KMS-11 (cell line): ENCODE results near the gene FRMPD4.

Experiments
- H2AFZ ChIP-seq: fragments of 200-600 bp; sonication (generic); 2 replicates; pipeline ENCODE4 v1.6.1; 2016; ENCODE audit warnings: antibody characterized with exemption, mixed run types, low read depth
- H3K27ac ChIP-seq: fragments of 200-600 bp; sonication (generic); 2 replicates; pipeline ENCODE4 v1.6.1; 2016; ENCODE audit warnings: mild to moderate bottlenecking, mixed run types
- H3K27me3 ChIP-seq: fragments of 200-600 bp; sonication (generic); 2 replicates; pipeline ENCODE4 v1.6.1; 2017; ENCODE audit warnings: mild to moderate bottlenecking, low read depth, mixed run types, moderate library complexity; ENCODE audit not compliant: insufficient read depth
- H3K36me3 ChIP-seq: fragments of 200-600 bp; sonication (generic); 2 replicates; pipeline ENCODE4 v1.6.1; 2017; ENCODE audit warnings: mild to moderate bottlenecking, mixed run types; ENCODE audit not compliant: insufficient read depth
- H3K4me1 ChIP-seq: fragments of 200-600 bp; sonication (generic); 2 replicates; pipeline ENCODE4 v1.6.1; 2016; ENCODE audit warnings: mild to moderate bottlenecking, low read depth, mixed run types; ENCODE audit not compliant: poor library complexity, severe bottlenecking
- H3K4me2 ChIP-seq: fragments of 200-600 bp; sonication (generic); 2 replicates; pipeline ENCODE4 v1.7.0; 2016; ENCODE audit warnings: mild to moderate bottlenecking, mixed run types
- H3K4me3 ChIP-seq: fragments of 200-600 bp; sonication (generic); IDR thresholded peaks from 2 replicates; pipeline ENCODE4 v1.6.1; 2017; ENCODE audit warnings: low read depth, low read length, mixed read lengths; ENCODE audit not compliant: insufficient read depth
- H3K79me2 ChIP-seq: fragments of 200-600 bp; sonication (generic); 2 replicates; pipeline ENCODE4 v1.6.1; 2016; ENCODE audit warnings: low read depth, mixed run types; ENCODE audit not compliant: insufficient read depth
- H3K9ac ChIP-seq: fragments of 200-600 bp; sonication (generic); 2 replicates; pipeline ENCODE4 v1.6.1; 2016; ENCODE audit warnings: mild to moderate bottlenecking, mixed run types
- H4K20me1 ChIP-seq: fragments of 200-600 bp; sonication (generic); 2 replicates; pipeline ENCODE4 v1.6.1; 2016; ENCODE audit warnings: mild to moderate bottlenecking, mixed run types; ENCODE audit not compliant: insufficient read depth
- TF ChIP-seq, protein P1 (sequence below): fragments of 200-600 bp; sonication (generic); conservative IDR thresholded peaks from 2 replicates; pipeline ENCODE4 v1.6.1; 2017; ENCODE audit warnings: low read depth, mild to moderate bottlenecking, antibody characterized with exemption, low read length, moderate library complexity, mixed read lengths

The FRMPD4 gene

DNA sequence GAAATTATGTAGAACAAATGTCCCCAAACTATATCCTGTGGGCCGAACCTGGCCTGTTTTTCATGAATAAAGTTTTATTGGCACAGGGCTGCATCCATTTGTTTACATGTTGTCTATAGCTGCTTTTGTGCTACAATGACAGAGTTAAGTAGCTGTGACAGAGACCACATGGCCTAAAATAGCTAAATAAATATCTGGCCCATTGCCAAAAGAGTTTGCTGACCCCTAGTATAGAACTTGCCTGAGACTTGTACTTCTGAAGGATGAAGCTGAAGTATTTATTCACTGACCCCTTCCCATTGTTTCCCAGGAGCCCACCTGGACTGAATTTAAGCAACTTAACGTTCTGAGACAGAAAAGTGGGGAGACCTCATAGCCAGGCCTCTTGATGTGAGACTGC lies 325.6 kb downstream of the FRMPD4 start:
- no peaks in the 10 kb centered on the region for H3K36me3 ChIP-seq
- H3K27ac ChIP-seq: no peak overlapping the region
- TF ChIP-seq, protein P1, sequence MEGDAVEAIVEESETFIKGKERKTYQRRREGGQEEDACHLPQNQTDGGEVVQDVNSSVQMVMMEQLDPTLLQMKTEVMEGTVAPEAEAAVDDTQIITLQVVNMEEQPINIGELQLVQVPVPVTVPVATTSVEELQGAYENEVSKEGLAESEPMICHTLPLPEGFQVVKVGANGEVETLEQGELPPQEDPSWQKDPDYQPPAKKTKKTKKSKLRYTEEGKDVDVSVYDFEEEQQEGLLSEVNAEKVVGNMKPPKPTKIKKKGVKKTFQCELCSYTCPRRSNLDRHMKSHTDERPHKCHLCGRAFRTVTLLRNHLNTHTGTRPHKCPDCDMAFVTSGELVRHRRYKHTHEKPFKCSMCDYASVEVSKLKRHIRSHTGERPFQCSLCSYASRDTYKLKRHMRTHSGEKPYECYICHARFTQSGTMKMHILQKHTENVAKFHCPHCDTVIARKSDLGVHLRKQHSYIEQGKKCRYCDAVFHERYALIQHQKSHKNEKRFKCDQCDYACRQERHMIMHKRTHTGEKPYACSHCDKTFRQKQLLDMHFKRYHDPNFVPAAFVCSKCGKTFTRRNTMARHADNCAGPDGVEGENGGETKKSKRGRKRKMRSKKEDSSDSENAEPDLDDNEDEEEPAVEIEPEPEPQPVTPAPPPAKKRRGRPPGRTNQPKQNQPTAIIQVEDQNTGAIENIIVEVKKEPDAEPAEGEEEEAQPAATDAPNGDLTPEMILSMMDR: no peak
- H3K4me2 ChIP-seq: no peak overlapping the region
- no peaks in the 10 kb centered on the region for H4K20me1 ChIP-seq
- H3K27me3 ChIP-seq: no peaks in the 10 kb centered on the region
- H3K79me2 ChIP-seq: no peaks in the 10 kb centered on the region
- no peak overlapping the region for H3K4me3 ChIP-seq
- H3K9ac ChIP-seq: no peak overlapping the region
- H3K4me1 ChIP-seq: no peaks in the 10 kb centered on the region
- H2AFZ ChIP-seq: no peak overlapping the region

DNA sequence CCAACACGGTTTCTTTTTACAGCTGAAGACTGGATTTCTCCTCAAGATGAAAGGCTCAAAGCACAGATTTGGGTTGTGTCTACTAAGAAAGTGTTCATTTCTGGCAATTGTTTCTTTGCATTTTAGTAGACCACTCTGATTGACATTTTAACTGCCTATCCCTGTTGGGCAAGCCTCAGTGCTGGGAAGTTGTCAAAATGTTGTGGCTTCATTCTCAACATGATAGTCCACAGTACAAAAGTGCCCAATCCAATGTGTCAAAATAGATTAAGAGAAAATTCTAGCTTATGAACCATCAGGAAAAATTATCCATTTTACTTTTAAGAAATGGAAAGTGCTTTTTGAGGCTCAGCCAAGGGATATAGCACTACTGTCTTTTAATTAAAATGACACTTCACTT lies 329.0 kb downstream of the FRMPD4 start:
- Histone ChIP-seq H3K79me2 (no peaks in the 10 kb centered on the region), H4K20me1 (no peaks in the 10 kb centered on the region), H3K4me3 (no peak overlapping the region), H3K9ac (no peak overlapping the region), H3K36me3 (no peaks in the 10 kb centered on the region), H2AFZ (no peak overlapping the region), H3K4me2 (no peak overlapping the region), H3K27ac (no peak overlapping the region), H3K4me1 (no peaks in the 10 kb centered on the region), H3K27me3 (no peaks in the 10 kb centered on the region)
- TF ChIP-seq, protein P1: no peak

DNA sequence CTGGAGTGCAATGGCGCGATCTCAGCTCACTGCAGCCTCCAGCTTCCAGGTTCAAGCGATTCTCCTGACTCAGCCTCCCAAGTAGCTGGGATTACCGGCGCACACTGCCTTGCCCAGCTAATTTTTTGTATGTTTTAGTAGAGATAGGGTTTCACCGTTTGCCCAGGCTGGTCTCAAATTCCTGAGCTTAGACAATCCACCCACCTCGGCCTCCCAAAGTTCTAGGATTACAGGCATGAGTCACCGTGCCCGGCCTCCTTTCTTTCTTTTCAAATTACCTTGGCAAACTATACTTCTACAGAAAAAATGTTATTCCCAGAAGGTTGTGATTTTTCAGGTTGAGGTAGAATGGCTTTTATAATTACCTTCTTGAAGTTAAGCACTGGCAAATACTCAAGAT lies 331.0 kb downstream of the FRMPD4 start:
- TF ChIP-seq, protein P1: no peak
- Histone ChIP-seq H3K4me1 (no peaks in the 10 kb centered on the region), H4K20me1 (no peaks in the 10 kb centered on the region), H3K36me3 (no peaks in the 10 kb centered on the region), H3K9ac (no peak overlapping the region), H3K4me2 (no peak overlapping the region), H3K4me3 (no peak overlapping the region), H3K27me3 (no peaks in the 10 kb centered on the region), H3K27ac (no peak overlapping the region), H2AFZ (no peak overlapping the region), H3K79me2 (no peaks in the 10 kb centered on the region)

DNA sequence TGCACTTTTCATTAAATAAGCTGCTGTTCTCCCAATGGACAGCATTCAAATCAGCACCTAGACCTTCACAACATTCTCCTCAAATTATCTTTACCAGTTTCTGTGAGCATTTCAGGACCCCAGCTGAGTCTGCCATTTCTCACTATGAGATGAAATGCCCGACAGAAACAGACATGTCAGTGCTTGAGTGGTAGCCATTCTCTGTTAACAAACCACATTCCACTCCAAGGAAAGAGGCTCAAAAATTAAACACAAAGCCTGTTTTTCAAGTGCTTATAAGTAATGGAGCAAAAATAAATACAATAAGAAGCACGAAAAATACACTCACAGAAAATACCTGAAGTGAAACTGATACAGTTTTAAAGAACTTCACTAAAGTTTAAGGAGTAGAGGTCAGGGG lies 332.8 kb downstream of the FRMPD4 start:
- no peaks in the 10 kb centered on the region for H3K36me3 ChIP-seq

More for the DNA sequence above, 332.8 kb downstream of the FRMPD4 start:
- Histone ChIP-seq H3K4me2 (no peak overlapping the region), H3K27me3 (no peaks in the 10 kb centered on the region), H3K27ac (no peak overlapping the region), H3K4me3 (no peak overlapping the region), H3K4me1 (no peaks in the 10 kb centered on the region), H3K9ac (no peak overlapping the region), H2AFZ (no peak overlapping the region), H4K20me1 (no peaks in the 10 kb centered on the region), H3K79me2 (no peaks in the 10 kb centered on the region)
- TF ChIP-seq, protein P1: no peak
